Neutrophil (primary cell): ENCODE results near the gene DBF4.

ENCODE experiments used
- H3K27ac ChIP-seq: fragments of 200-600 bp; sonication (generic); 2 replicates; pipeline ENCODE4 v1.5.1; 2016; ENCODE audit warnings: mild to moderate bottlenecking, moderate library complexity
- H3K27me3 ChIP-seq: fragments of 200-600 bp; sonication (generic); 2 replicates; pipeline ENCODE4 v1.6.0; 2016; ENCODE audit warnings: mild to moderate bottlenecking
- H3K36me3 ChIP-seq: fragments of 200-600 bp; sonication (generic); 2 replicates; pipeline ENCODE4 v1.5.1; 2017
- H3K4me1 ChIP-seq, 2 experiments: fragments of 200-600 bp in 1 of 2; sonication (generic) in 1 of 2; 1 replicate in 1 of 2; 2 replicates in 1 of 2; pipeline versions ENCODE4 v1.5.1 to v1.6.1; 2013 to 2016; ENCODE audit warnings: low read depth in 1 of 2, low read length in 1 of 2, mild to moderate bottlenecking in 1 of 2, moderate library complexity in 1 of 2; ENCODE audit not compliant: control insufficient read depth in 1 of 2, insufficient read depth in 1 of 2
- H3K4me3 ChIP-seq, 2 experiments: fragments of 200-600 bp in 1 of 2; sonication (generic) in 1 of 2; 1 replicate in 1 of 2; 2 replicates in 1 of 2; pipeline ENCODE4 v1.5.1; 2013 to 2016; ENCODE audit warnings: low read depth in 1 of 2, low read length in 1 of 2, mild to moderate bottlenecking in 1 of 2, moderate library complexity in 1 of 2
- H3K9me3 ChIP-seq: fragments of 200-600 bp; sonication (generic); 2 replicates; pipeline ENCODE4 v1.5.1; 2016
- TF ChIP-seq, protein P1 (sequence below): fragments of 200-600 bp; sonication (generic); IDR thresholded peaks from 2 replicates; pipeline ENCODE4 v1.5.1; 2016; ENCODE audit warnings: antibody characterized with exemption

DBF4 gene

DNA sequence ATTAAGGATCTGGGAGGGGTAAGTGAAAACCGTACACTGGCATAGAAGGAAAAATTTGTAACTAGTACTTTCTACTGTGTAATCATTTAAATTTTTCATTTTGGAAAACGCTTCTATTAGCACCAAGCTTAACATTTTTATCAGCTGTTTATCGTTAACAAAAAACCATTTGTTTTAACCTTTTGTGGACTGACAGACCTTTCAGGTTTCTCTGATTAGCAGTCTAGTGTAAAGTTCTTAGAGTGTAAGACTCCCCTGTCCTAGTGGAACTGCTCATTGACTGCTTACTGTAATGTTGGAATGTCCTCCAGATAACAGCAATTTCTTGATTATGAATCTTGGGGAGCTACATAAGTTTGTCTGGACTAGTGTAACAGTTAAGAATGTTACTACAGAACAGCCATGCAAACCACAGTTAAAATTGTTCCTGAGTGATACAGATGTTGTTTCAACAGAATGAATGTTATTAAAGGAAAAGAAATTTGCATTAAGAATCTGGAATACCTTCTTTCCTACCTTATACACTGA lies 2.0 kb downstream of the DBF4 start:
- Histone ChIP-seq H3K36me3 (no peaks in the 10 kb centered on the region), H3K27me3 (no peaks in the 10 kb centered on the region), H3K9me3 (no peaks in the 10 kb centered on the region), H3K27ac (no peak overlapping the region), H3K4me1 (peaks cover 39 to 44% of the 10 kb centered on the region in 2 experiments), H3K4me3 (no peak overlapping the region)
- TF ChIP-seq, protein P1, sequence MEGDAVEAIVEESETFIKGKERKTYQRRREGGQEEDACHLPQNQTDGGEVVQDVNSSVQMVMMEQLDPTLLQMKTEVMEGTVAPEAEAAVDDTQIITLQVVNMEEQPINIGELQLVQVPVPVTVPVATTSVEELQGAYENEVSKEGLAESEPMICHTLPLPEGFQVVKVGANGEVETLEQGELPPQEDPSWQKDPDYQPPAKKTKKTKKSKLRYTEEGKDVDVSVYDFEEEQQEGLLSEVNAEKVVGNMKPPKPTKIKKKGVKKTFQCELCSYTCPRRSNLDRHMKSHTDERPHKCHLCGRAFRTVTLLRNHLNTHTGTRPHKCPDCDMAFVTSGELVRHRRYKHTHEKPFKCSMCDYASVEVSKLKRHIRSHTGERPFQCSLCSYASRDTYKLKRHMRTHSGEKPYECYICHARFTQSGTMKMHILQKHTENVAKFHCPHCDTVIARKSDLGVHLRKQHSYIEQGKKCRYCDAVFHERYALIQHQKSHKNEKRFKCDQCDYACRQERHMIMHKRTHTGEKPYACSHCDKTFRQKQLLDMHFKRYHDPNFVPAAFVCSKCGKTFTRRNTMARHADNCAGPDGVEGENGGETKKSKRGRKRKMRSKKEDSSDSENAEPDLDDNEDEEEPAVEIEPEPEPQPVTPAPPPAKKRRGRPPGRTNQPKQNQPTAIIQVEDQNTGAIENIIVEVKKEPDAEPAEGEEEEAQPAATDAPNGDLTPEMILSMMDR: no peak

DNA sequence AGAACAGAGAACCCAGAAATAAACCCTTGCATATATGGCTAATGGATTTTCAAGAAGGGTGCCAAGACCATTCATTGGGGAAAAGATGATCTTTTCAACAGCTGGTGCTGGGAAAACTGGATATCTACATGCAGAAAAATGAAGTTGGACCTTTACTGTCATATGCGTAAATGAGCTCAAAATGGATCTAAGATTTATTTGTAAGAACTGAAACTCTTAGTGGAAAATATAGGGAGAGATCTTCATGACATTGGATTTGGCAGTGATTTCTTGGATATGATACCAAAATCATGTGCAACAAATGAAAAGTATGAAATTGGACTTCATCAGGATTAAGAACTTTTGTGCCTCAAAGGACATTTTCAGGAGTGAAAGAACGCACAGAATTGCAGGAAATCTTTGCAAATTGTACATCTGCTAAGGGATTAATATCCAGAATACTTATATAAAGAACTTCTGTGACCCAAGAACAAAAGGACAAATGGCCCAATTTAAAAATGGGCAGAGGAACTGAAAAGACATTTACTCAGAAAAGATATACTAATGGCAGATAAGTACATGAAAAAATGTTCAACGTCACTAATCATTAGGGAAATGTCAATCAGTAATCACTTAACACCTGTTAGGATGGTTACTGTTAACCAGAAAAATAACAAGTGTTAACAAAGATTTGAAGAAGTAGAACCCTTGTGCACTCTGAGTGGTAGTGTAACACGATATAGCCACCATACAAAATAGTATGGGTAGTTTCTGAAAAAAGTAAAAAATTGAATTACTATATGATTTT lies 6.1 kb downstream of the DBF4 start:
- TF ChIP-seq, protein P1: no peak
- Histone ChIP-seq H3K27ac (no peak overlapping the region), H3K36me3 (no peaks in the 10 kb centered on the region)

DNA sequence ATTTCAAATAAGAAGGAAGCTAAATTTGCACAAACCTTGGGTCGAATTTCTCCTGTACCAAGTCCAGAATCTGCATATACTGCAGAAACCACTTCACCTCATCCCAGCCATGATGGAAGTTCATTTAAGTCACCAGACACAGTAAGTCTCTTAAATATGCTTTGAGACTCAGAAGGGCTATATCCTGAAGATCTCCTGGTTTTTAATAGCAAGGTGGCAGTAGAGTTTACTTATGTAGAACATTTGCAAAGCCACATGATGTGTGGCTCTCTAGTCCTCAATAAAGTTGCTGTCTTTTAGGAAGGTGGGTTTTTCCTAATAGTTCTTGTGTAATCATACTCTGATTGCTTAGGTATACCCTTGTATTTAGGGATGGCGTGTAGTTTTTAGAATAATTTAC lies 8.7 kb downstream of the DBF4 start:
- Histone ChIP-seq H3K4me3 (no peak overlapping the region), H3K36me3 (peaks cover 3% of the 10 kb centered on the region), H3K27me3 (no peaks in the 10 kb centered on the region), H3K27ac (no peak overlapping the region), H3K9me3 (no peaks in the 10 kb centered on the region), H3K4me1 (no peaks in the 10 kb centered on the region)
- TF ChIP-seq, protein P1: no peak

More for the DNA sequence above, 6.1 kb downstream of the DBF4 start:
- H3K9me3 ChIP-seq: no peaks in the 10 kb centered on the region
- no peak overlapping the region for H3K4me3 ChIP-seq
- peaks cover 10 to 12% of the 10 kb centered on the region in 2 experiments for H3K4me1 ChIP-seq
- H3K27me3 ChIP-seq: no peaks in the 10 kb centered on the region

DNA sequence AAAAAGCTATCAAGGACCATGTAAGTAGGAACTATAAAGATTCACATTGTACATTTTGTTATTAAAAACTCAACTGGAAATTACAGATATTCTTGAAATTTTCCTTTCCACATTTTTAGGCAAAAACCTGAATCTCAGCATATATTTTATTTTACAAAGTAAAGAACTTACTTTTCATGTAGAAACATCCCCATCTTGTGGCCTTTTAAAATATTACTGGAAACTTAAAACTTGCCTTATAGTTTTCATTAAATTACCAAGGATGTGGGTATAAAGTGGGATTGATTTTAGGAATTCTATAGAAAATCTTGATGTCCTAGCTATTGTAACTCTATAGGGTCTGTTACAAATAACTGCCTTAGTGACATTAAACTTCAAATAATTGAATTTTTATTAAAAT lies 10.6 kb downstream of the DBF4 start:
- H3K4me3 ChIP-seq: no peak overlapping the region
- TF ChIP-seq, protein P1: peak; percentile 53
- H3K4me1 ChIP-seq: no peaks in the 10 kb centered on the region
- H3K27ac ChIP-seq: no peak overlapping the region
- H3K36me3 ChIP-seq: peaks cover 7% of the 10 kb centered on the region
- H3K27me3 ChIP-seq: no peaks in the 10 kb centered on the region
- no peaks in the 10 kb centered on the region for H3K9me3 ChIP-seq

DNA sequence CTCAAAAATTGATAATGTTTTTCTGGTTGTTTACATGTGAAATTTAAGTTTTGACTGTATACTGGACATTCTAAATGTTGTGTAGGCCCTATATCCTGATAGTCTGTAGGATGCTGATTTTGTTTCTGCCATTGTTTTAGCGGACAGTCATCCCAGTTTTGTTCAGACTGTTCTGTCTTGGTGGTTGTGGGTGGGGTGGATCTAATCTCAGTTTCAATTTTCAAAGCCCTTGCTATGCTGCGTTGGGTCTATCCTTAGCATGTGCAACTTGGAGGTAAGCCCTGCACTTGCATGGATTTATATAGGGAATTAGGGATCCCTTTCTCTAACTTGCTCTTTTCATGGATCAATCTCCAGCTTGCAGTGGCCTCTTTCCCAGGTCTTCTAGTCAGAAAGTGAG lies 19.1 kb downstream of the DBF4 start:
- Histone ChIP-seq H3K9me3 (no peaks in the 10 kb centered on the region), H3K4me3 (no peak overlapping the region), H3K27me3 (no peaks in the 10 kb centered on the region), H3K4me1 (no peaks in the 10 kb centered on the region), H3K27ac (no peak overlapping the region), H3K36me3 (peaks cover under 1% of the 10 kb centered on the region)
- TF ChIP-seq, protein P1: no peak
